Left lung (tissue), 10 donors: ENCODE data around the gene GPR176. TPM values are rescaled to one million over a fixed set of nuclear protein-coding genes. Genes with fewer than 3 reads are reported as not detected.
A peak's percentile ranks its signal among the peaks of the same experiment; 100 is the strongest.

Source experiments
- ATAC-seq: fragments of 200-7000 bp; cut with Tn5 transposase; one replicate; pipeline ENCODE4 v1.9.1; 2020; ENCODE audit warnings: moderate library complexity
- DNase-seq, 4 donors: peaks; one replicate each; pipeline ENCODE4 v3.0.0-alpha.2; 2013 to 2020
- H3K27ac ChIP-seq, 2 donors: fragments of 200-600 bp; sonication (generic) in 1 of 2; one replicate each; pipeline versions ENCODE4 v1.5.0 to v1.8.0; 2020 to 2021
- H3K27me3 ChIP-seq, 2 donors: fragments of 200-600 bp; sonication (generic) in 1 of 2; one replicate each; pipeline versions ENCODE4 v1.5.0 to v1.8.0; 2020 to 2021
- H3K36me3 ChIP-seq, 2 donors: fragments of 200-600 bp; sonication (generic) in 1 of 2; one replicate each; pipeline versions ENCODE4 v1.5.0 to v1.8.0; 2020 to 2021
- H3K4me1 ChIP-seq, 2 donors: fragments of 200-600 bp; one replicate each; pipeline ENCODE4 v1.8.0; 2021
- H3K4me3 ChIP-seq, 2 donors: fragments of 200-600 bp; sonication (generic) in 1 of 2; one replicate each; pipeline versions ENCODE4 v1.5.0 to v1.8.0; 2020 to 2021; ENCODE audit warnings: mild to moderate bottlenecking in 1 of 2
- H3K9me3 ChIP-seq, 2 donors: fragments of 200-600 bp; sonication (generic) in 1 of 2; one replicate each; pipeline versions ENCODE4 v1.5.0 to v1.8.0; 2020 to 2021
- intact Hi-C, 2 donors: fragments of 100-400 bp; cut with DNase I; formaldehyde crosslinking; loops; one replicate each; pipeline versions ENCODE4 v1.11.2 to v1.14.2; 2022
- polyA plus RNA-seq, 6 donors: library from polyadenylated mRNA; unstranded; fragments of 120-200 nt; gene quantifications; one replicate each; pipeline ENCODE4 v1.2.1, GENCODE V29; 2013; ENCODE audit not compliant: insufficient read length in 6 of 6
- total RNA-seq, 2 donors: library from RNA; stranded (reverse); fragmentation: NEBNext Ultra II Directional; extraction: Animal tissue kit (Norgen Biotek cat#: 25700); gene quantifications; one replicate each; pipeline ENCODE4 v1.2.1, GENCODE V29; 2021
- TF ChIP-seq, protein P1 (sequence below), 2 donors: fragments of 200-600 bp; sonication (generic) in 1 of 2; IDR thresholded peaks; one replicate each; pipeline versions ENCODE4 v1.5.0 to v1.8.0; 2021; ENCODE audit warnings: antibody characterized with exemption in 2 of 2
- donor health status: DM: no; HTN: yes; CAD: no.
- donor health status: DM: no; HTN: no; CAD: no.

The GPR176 gene
- total and polyA plus RNA-seq, 8 donors: 2.6 to 6.6 (median 4.0) TPM

DNA sequence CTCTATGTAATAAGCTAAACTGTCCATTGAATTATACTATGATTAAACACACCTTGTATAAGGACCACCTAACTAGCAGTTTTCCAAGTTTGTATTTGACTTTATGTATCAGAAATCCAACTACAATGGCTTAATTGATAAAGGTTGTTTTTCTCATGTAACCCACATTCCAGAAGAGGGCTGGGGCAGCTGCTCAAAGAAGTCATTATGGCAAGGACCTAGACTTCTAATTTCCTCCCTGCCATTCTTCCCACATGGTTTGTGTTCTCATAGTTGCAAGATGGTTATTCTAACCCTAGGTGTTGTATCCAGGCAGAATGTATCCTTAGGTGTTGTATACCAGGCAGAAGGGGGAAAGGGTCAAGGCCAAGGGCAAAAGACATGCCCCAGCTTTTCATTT lies 35.7 kb downstream of the GPR176 start:
- Histone ChIP-seq H3K9me3 (no peaks in the 10 kb centered on the region), H3K4me3 (no peak overlapping the region), H3K4me1 (peaks cover 0 to 6% of the 10 kb centered on the region in 2 donors), H3K36me3 (no peaks in the 10 kb centered on the region), H3K27me3 (no peaks in the 10 kb centered on the region), H3K27ac (no peak overlapping the region)
- intact Hi-C loops: no loop called here
- TF ChIP-seq, protein P1, sequence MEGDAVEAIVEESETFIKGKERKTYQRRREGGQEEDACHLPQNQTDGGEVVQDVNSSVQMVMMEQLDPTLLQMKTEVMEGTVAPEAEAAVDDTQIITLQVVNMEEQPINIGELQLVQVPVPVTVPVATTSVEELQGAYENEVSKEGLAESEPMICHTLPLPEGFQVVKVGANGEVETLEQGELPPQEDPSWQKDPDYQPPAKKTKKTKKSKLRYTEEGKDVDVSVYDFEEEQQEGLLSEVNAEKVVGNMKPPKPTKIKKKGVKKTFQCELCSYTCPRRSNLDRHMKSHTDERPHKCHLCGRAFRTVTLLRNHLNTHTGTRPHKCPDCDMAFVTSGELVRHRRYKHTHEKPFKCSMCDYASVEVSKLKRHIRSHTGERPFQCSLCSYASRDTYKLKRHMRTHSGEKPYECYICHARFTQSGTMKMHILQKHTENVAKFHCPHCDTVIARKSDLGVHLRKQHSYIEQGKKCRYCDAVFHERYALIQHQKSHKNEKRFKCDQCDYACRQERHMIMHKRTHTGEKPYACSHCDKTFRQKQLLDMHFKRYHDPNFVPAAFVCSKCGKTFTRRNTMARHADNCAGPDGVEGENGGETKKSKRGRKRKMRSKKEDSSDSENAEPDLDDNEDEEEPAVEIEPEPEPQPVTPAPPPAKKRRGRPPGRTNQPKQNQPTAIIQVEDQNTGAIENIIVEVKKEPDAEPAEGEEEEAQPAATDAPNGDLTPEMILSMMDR (IDR thresholded peaks at IDR 0.05): no peak
- ATAC-seq: no peak
- no peak for DNase-seq

DNA sequence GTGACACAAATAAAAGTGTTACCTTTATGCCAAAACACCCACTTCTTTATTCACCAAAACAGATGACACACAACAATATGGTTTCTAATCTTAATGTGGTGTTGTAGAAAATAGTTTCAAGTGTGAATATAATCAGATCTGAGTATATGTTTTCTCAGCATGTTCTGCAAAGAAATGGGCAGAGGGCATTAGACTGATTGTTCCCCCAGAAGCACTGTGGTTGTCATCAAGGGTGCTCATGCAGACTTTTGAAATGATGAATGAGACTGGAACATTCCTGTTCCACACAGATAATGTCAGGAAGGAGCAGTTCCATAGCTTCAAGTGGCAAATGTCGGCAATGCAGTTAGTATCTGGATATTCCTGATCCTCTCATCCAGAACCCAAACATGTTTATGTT lies 37.5 kb downstream of the GPR176 start:
- intact Hi-C loops: no loop called here
- H3K9me3 ChIP-seq: no peaks in the 10 kb centered on the region
- no peak overlapping the region for H3K4me3 ChIP-seq
- ATAC-seq: no peak
- no peaks in the 10 kb centered on the region for H3K27me3 ChIP-seq
- DNase-seq: no peak
- TF ChIP-seq, protein P1 (IDR thresholded peaks at IDR 0.05): no peak
- no peak overlapping the region for H3K27ac ChIP-seq
- no peaks in the 10 kb centered on the region for H3K36me3 ChIP-seq
- no peaks in the 10 kb centered on the region for H3K4me1 ChIP-seq

DNA sequence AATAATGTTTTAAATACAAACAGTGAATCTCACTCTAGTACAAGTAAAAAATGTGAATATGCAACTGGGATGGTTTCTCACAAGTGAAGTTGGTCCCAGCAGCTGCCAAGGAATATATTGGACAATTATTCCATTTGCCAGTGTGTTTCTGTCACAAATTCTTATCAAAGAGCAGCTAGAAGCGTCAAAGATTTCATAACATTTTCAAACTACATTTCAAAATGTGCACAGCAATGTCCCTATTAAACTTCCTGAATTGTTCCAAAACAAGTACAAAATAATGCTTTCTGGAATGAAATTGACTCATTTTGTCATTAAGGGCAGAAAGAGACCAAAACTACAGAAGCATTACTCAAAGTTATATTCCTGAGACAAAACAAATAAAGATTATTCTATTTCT lies 38.3 kb downstream of the GPR176 start:
- TF ChIP-seq, protein P1 (IDR thresholded peaks at IDR 0.05): no peak
- Histone ChIP-seq H3K36me3 (no peaks in the 10 kb centered on the region), H3K9me3 (no peaks in the 10 kb centered on the region), H3K4me1 (no peaks in the 10 kb centered on the region), H3K4me3 (no peak overlapping the region), H3K27me3 (no peaks in the 10 kb centered on the region), H3K27ac (no peak overlapping the region)
- DNase-seq (peak in 1 of 4 donors; percentile 19), ATAC-seq (no peak)
- intact Hi-C loops: no loop called here

DNA sequence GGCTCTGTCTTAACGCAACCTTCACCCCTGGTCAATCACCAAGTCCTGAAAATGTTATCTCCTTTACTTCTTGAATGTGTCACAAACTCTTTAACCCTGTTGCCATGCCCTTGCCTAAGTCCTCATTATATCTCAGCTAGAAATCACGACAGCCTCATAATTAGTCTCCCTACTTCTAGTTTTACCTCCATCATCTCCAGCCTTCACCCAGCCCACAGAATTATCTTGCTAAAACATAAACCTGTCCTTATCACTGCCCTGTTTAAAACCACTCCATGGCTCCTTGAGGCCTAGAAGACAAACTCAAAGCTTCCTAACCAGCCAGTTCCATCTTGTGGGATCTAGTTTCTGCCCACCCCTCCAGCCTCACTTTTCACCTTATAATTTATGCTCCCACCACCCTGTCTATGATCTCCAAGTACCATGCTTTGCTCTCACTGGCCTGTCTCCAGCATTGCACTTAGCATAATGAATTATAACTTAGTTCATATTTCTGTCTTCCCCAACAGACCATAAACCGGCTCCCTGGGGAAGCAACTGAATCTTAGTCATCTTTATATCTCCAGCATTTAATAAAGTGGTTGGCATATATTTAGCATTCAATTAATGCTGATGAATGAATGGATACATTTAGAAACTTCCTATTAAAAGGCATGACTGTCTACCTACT lies 39.2 kb downstream of the GPR176 start:
- H3K27ac ChIP-seq: no peak overlapping the region
- DNase-seq (no peak), ATAC-seq (no peak)
- H3K36me3 ChIP-seq: no peaks in the 10 kb centered on the region
- TF ChIP-seq, protein P1 (IDR thresholded peaks at IDR 0.05): no peak
- intact Hi-C loops: no loop called here
- H3K9me3 ChIP-seq: no peaks in the 10 kb centered on the region
- H3K27me3 ChIP-seq: no peaks in the 10 kb centered on the region
- H3K4me1 ChIP-seq: no peaks in the 10 kb centered on the region
- no peak overlapping the region for H3K4me3 ChIP-seq

DNA sequence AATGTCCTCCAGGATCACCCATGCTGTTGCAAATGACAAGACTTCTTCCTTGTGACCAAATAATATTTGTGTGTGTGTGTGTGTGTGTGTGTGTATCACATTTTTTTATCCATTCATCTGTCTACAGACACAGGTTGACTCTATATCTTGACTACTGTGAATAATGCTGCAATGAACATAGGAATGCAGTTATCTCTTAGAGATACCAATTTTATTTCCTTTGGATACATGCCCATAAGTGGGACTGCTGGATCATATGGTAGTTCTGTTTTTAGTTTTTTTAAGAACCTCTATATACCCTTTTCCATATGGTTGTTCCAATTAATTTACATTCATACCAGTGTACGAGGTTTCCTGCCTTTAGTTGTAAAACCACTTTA lies 41.7 kb downstream of the GPR176 start:
- Histone ChIP-seq H3K9me3 (no peaks in the 10 kb centered on the region), H3K4me3 (no peak overlapping the region), H3K36me3 (no peaks in the 10 kb centered on the region), H3K27me3 (no peaks in the 10 kb centered on the region), H3K27ac (no peak overlapping the region), H3K4me1 (no peaks in the 10 kb centered on the region)
- DNase-seq (no peak), ATAC-seq (no peak)
- intact Hi-C loops: loop anchor here in 1 of 2 donors (10.0 kb wide), 1 partner anchor 74 kb away; no protein-coding TSS in a partner anchor
- TF ChIP-seq, protein P1 (IDR thresholded peaks at IDR 0.05): no peak
